GM19240 (cell line): Measurements from ENCODE around the gene PPP1CA.

Source experiments
- DNase-seq: peaks from one replicate; pipeline ENCODE4 v3.0.0; 2011; ENCODE audit warnings: low spot score; ENCODE audit not compliant: insufficient read length

The PPP1CA gene

DNA sequence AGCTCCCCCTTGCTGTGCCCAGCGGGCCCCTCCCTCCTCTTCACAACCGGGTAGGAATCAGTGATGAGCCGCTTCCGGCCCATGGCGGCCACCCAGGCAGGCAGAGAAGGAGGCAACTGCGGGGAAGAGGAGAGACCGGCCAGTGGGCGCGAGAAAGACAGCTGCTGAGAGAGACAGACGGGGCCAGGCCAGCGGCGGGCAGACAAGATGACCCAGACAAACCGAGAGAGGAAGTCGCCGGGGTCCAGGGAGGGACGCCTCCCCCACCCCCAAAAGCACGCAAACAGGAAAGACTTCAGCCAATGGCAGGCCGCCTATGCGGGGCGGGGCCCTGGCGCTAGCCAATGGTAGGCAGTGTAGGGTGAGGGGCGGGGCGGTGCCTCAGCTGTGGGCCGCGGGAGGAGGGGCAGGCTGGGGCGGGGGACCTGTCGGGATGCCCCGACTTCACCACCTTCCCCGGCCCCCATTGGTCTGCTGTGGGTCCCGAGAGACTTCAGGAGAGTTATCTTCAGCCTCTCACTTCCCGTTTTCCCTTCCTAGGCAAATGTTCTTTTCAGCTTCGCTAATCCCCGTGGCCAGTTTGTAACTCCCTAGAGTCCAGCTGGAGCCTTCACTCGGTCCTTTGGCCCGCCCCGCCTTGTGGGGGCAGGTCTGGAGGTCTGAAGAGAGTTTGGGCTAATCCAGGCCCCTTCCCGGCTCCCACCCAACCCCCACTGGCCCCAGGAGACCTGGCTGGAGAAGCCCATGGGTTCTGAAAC lies 48.2 kb downstream of the PPP1CA start, which contains the start of gene POLD4:
POLD4 (minus strand) TSS at position 230 of the 758 bp plus-strand sequence; CDS start at position 83, 147 bp downstream.
- peak; percentile 86 for DNase-seq

DNA sequence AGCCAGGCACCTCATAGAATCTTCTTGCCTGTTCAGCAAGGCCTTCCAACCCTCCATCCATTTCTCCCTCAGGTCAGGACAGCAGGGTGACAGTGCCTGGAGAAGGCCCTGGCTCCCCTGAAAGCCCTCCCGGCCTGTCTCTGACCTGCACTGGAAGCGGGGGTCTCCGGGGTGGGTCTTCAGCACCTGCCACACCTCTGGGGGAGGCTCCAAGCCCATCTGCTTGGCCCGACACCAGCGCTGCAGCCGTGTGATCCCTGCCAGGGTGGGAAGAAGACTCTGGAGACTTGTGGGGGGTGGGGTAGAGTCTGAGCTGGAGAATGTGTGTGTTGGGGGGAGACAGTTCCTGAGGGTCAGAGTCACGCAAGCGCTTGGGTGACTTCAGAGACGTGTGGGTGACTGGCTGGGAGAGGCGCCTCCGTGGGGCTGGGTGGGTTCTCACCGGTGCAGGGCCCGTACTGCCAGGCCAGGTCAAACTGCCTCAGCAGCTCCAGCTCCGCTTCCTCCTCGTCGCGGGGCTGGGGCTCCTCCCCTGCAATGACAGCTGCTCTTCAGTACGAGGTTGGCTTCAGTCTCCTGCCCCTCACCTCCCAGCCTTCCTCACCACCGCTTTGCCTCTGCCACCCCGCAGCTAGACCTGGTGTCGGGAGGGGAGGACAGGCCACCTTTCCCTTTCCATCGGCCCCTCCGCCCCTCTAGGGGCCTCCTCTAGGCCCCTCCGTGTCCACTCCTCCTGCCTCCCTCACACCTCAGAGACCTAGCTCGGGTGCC lies 48.9 kb downstream of the PPP1CA start:
- DNase-seq: no peak

GRCh38 chr11:67351275-67352005 lies 50.2 kb downstream of the PPP1CA start:
- DNase-seq: no peak

DNA sequence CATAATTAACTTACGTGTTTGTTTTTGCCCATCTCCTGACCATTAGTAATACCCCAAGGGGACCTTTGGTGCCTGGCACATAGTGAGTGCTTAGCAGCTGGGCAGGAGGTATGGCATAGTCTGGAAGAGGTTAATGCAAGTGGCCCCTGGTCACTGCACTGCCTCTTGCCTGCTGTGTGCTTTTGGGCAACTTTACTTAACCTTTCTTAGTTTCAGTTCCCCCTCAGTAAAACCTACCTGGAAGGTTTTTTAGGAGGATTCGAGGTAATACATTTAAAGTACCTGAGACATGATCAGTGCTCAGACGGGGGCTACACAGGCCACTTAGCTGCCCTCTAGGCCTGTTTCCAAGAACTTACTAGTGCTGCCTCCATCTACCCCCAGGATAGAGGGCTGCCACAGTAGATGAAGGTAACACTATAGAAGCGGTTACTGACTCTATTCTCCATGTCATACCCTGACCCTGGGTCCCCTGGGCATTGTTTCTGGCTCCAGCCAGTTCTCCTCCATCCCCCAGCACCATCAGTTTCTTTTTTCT lies 51.7 kb downstream of the PPP1CA start:
- no peak for DNase-seq

DNA sequence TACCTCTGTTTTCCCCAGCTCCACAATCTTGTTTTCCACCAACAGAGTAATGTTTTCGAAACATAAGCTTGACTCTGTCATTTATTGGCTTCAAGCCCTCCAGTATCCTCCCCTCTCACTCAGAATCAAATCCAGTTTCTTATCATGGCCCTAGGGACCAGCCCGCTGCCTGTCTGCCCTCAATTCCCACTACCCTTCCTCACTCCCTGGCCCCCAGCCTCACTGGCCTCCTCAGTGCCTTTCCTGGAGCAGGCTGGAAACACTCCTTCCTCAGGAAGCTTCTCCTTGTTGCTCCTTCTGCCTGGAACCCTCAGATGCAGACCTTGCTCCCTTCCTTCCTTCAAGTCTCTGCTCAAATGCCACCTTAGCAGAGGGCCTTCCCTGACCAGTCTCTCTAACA lies 52.2 kb downstream of the PPP1CA start:
- DNase-seq: no peak

GRCh38 chr11:67349036-67349435 lies 52.6 kb downstream of the PPP1CA start:
- DNase-seq: no peak
